Neutrophil (primary cell): ENCODE results near the gene PRSS27.

ENCODE experiments used
- H3K27ac ChIP-seq: fragments of 200-600 bp; sonication (generic); 2 replicates; pipeline ENCODE4 v1.5.1; 2016; ENCODE audit warnings: mild to moderate bottlenecking, moderate library complexity
- H3K27me3 ChIP-seq: fragments of 200-600 bp; sonication (generic); 2 replicates; pipeline ENCODE4 v1.6.0; 2016; ENCODE audit warnings: mild to moderate bottlenecking
- H3K36me3 ChIP-seq: fragments of 200-600 bp; sonication (generic); 2 replicates; pipeline ENCODE4 v1.5.1; 2017
- H3K4me1 ChIP-seq, 2 experiments: fragments of 200-600 bp in 1 of 2; sonication (generic) in 1 of 2; 1 replicate in 1 of 2; 2 replicates in 1 of 2; pipeline versions ENCODE4 v1.5.1 to v1.6.1; 2013 to 2016; ENCODE audit warnings: low read depth in 1 of 2, low read length in 1 of 2, mild to moderate bottlenecking in 1 of 2, moderate library complexity in 1 of 2; ENCODE audit not compliant: control insufficient read depth in 1 of 2, insufficient read depth in 1 of 2
- H3K4me3 ChIP-seq, 2 experiments: fragments of 200-600 bp in 1 of 2; sonication (generic) in 1 of 2; 1 replicate in 1 of 2; 2 replicates in 1 of 2; pipeline ENCODE4 v1.5.1; 2013 to 2016; ENCODE audit warnings: low read depth in 1 of 2, low read length in 1 of 2, mild to moderate bottlenecking in 1 of 2, moderate library complexity in 1 of 2
- H3K9me3 ChIP-seq: fragments of 200-600 bp; sonication (generic); 2 replicates; pipeline ENCODE4 v1.5.1; 2016
- CTCF ChIP-seq: fragments of 200-600 bp; sonication (generic); IDR thresholded peaks from 2 replicates; pipeline ENCODE4 v1.5.1; 2016; ENCODE audit warnings: antibody characterized with exemption

PRSS27 gene

GRCh38 chr16:2767140-2767731 lies 47.2 kb upstream of the PRSS27 start:
- H3K4me3 ChIP-seq, result no peak overlapping the region
- no peaks in the 10 kb centered on the region for H3K9me3 ChIP-seq
- no peaks in the 10 kb centered on the region for H3K4me1 ChIP-seq
- H3K36me3 ChIP-seq, result peaks cover 100% of the 10 kb centered on the region
- no peaks in the 10 kb centered on the region for H3K27me3 ChIP-seq
- TF ChIP-seq CTCF, result no peak
- no peak overlapping the region for H3K27ac ChIP-seq

GRCh38 chr16:2766430-2767139 lies 46.6 kb upstream of the PRSS27 start:
- Histone ChIP-seq H3K36me3 (peaks cover 100% of the 10 kb centered on the region), H3K9me3 (no peaks in the 10 kb centered on the region)

GRCh38 chr16:2765462-2766404 lies 45.7 kb upstream of the PRSS27 start:
- Histone ChIP-seq H3K9me3 (no peaks in the 10 kb centered on the region), H3K27ac (no peak overlapping the region), H3K27me3 (no peaks in the 10 kb centered on the region), H3K4me3 (no peak overlapping the region), H3K36me3 (peaks cover 100% of the 10 kb centered on the region), H3K4me1 (no peaks in the 10 kb centered on the region)
- no peak for TF ChIP-seq CTCF

More at GRCh38 chr16:2766430-2767139, 46.6 kb upstream of the PRSS27 start:
- no peaks in the 10 kb centered on the region for H3K27me3 ChIP-seq
- no peaks in the 10 kb centered on the region for H3K4me1 ChIP-seq
- TF ChIP-seq CTCF, result no peak
- no peak overlapping the region for H3K27ac ChIP-seq
- no peak overlapping the region for H3K4me3 ChIP-seq

GRCh38 chr16:2764718-2765117 lies 44.7 kb upstream of the PRSS27 start:
- H3K27me3 ChIP-seq, result no peaks in the 10 kb centered on the region
- H3K4me3 ChIP-seq, result no peak overlapping the region
- no peaks in the 10 kb centered on the region for H3K4me1 ChIP-seq
- H3K27ac ChIP-seq, result no peak overlapping the region
- no peaks in the 10 kb centered on the region for H3K9me3 ChIP-seq
- peaks cover 100% of the 10 kb centered on the region for H3K36me3 ChIP-seq
- no peak for TF ChIP-seq CTCF

GRCh38 chr16:2763173-2763572 lies 43.1 kb upstream of the PRSS27 start:
- H3K36me3 ChIP-seq, result peaks cover 100% of the 10 kb centered on the region
- no peaks in the 10 kb centered on the region for H3K9me3 ChIP-seq
- H3K27me3 ChIP-seq, result no peaks in the 10 kb centered on the region
- H3K27ac ChIP-seq, result no peak overlapping the region
- H3K4me3 ChIP-seq, result no peak overlapping the region
- no peaks in the 10 kb centered on the region for H3K4me1 ChIP-seq
- TF ChIP-seq CTCF, result no peak
